A673 (cell line): Measurements from ENCODE around the gene NQO1.

Source experiments
- EZH2 ChIP-seq: fragments of 200-600 bp; sonication (generic); IDR thresholded peaks from 2 replicates; pipeline ENCODE4 v1.6.1; 2017; ENCODE audit warnings: borderline replicate concordance, low read depth, mild to moderate bottlenecking, mixed read lengths, antibody characterized with exemption, low read length; ENCODE audit not compliant: poor library complexity, severe bottlenecking
- TF ChIP-seq, protein P1 (sequence below): fragments of 300-800, 200-600 bp; sonication (generic); conservative IDR thresholded peaks from 2 replicates; pipeline ENCODE4 v1.5.1; 2017; ENCODE audit warnings: low read depth, mild to moderate bottlenecking, antibody characterized with exemption, low read length, moderate library complexity, mixed read lengths

DNA sequence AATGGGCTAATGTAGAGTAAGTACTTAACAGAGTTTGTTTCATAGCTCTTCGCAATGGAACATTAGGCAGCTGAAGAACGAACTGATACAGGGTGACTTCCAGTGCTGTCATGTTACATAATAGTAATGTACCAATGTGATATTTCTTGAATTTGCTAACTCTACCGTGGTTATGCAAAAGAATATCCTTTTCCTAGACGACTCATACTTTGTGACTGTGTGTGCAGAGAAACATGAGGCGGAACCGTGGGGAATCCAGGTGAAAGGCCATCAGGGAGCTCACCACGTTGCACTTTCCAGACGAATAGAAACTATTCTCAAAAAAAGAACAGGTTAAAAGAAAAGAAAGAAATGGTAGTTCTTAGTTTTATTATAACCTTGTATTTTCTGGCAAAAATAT is 15.2 kb upstream of the NQO1 start:
- no peak for TF ChIP-seq EZH2
- TF ChIP-seq, protein P1, sequence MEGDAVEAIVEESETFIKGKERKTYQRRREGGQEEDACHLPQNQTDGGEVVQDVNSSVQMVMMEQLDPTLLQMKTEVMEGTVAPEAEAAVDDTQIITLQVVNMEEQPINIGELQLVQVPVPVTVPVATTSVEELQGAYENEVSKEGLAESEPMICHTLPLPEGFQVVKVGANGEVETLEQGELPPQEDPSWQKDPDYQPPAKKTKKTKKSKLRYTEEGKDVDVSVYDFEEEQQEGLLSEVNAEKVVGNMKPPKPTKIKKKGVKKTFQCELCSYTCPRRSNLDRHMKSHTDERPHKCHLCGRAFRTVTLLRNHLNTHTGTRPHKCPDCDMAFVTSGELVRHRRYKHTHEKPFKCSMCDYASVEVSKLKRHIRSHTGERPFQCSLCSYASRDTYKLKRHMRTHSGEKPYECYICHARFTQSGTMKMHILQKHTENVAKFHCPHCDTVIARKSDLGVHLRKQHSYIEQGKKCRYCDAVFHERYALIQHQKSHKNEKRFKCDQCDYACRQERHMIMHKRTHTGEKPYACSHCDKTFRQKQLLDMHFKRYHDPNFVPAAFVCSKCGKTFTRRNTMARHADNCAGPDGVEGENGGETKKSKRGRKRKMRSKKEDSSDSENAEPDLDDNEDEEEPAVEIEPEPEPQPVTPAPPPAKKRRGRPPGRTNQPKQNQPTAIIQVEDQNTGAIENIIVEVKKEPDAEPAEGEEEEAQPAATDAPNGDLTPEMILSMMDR: no peak
